GF-D8 (cell line): ENCODE data around the gene SSBP1.
A peak's percentile ranks its signal among the peaks of the same experiment; 100 is the strongest.
"Not testable (repeated sequence)": the region's sequence is repeated elsewhere in the genome, so short reads cannot be mapped to it uniquely, and the experiment has no call there.

Source experiments
- DNase-seq: peaks from one replicate; lab custom pipeline; 2025; lab: John Stamatoyannopoulos, UW

The SSBP1 gene, protein sequence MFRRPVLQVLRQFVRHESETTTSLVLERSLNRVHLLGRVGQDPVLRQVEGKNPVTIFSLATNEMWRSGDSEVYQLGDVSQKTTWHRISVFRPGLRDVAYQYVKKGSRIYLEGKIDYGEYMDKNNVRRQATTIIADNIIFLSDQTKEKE

DNA sequence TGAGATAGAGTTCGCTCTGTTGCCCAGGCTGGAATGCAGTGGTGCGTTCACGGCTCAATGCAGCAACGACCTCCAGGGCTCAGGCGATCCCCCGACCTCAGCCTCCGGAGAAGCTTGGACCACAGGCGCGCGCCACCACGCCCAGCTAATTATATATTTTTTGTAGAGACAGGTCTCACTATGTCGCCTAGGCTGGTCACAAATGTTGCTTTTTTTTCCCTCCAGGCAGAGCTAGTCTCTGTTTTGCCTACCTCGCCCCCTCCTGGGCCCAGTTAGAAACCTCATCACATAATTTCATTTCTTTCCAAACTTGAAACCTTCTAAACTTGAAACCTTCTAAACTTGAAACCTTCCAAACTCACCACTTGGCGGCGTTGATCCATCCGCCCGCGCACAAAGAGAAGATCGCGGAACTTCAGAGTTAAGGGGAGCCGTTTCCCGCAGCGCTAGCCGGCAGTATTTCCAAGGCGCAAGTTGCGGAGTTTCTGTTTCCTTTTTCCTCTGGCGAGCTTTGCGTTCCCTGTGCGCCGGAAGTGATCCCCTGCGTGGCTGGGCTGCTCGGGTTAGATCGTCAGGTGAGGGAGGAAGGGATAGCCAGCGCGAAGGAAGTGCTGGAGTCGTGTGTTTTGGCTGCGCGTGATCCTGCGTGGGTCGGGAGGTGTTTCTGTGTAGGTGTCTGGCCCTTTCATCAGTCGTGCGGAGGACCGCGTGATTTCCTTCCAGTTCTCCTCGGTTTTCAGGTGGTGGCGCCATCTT lies at the start of gene SSBP1:
Gene SSBP1 (plus strand): TSS at position 523 of the 756 bp plus-strand sequence. CDS start 809 bp downstream, outside the sequence.
- peak; percentile 98 for DNase-seq

DNA sequence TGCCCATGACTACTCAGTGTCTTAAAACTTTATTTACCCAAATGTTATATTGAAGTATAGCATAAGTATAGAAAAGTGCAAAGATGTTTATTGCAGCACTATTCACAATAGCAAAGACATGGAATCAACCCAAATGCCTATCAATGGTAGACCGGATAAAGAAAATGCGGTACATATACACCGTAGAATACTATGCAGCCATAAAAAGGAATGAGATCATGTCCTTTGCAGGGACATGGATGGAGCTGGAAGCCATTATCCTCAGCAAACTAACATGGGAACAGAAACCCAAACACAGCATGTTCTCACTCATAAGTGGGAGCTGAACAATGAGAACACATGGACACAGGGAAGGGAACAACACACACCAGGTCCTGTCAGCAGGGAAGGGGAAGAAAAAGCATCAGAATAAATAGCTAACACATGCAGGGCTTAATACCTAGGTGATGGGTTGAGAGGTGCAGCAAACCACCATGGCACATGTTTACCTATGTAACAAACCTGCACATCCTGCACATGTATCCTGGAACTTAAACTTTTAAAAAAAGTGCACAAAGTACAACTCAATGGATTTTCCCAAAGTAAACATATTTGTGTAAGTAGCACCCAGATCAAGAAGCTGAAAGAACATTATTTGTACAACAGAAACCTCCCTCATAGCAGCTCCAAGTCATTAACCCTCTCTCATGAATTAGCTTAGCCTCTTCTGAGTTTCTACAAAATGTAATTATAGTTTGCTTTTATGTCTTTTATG lies 48.9 kb upstream of the SSBP1 start:
- DNase-seq, result not testable (repeated sequence)

DNA sequence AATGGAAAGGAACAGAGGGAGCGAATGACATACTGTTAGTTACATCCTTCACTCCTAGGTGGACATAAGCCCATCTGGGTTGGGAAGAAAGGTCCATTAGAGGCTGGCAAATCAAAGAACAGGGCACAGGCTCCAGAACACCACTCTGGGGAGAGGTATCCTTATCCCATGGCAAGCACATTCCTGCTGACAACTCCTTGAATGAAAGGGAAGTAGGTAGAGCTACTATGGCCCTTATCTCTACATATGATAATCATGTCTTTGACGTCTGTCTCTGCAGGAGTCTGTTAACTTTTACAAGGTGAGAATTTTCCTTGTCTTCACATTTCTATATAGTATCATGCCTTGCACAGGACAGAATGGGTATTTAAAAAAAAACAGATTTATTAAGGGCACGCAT lies 46.6 kb upstream of the SSBP1 start:
- no peak for DNase-seq

DNA sequence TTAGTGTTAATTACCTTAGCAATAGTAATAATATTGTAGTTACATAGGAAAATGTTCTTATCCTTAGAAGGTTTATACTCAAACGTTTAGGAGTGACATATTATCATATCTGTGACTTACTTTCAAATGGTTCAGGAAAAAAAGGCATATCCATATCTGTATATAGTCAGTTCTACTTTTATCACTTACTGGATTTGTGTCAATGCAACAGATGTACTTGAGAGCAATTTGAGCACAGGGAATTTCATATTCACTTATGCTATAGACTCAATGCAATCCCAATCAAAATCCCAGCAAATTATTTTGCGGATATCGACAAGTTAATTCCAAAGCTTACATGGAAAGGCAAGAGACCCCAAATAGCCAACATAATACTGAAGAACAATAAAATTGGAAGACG lies 46.2 kb upstream of the SSBP1 start:
- no peak for DNase-seq

DNA sequence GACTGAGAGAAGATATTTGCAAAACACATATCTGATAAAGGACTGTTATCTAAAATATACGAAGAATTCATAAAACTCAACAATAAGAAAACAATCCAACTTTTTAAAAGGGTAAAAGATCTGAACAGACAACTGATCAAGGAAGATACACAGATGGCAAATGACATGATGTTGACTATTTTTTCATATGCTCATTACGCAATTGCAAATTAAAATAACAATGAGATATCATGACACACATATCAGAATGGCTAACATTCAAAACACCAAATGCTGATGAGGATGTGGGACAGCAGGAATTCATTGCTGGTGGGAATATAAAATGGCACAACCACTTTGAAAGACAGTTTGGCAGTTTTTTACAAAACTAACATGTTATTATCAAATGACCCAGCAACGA lies 45.1 kb upstream of the SSBP1 start:
- no peak for DNase-seq

DNA sequence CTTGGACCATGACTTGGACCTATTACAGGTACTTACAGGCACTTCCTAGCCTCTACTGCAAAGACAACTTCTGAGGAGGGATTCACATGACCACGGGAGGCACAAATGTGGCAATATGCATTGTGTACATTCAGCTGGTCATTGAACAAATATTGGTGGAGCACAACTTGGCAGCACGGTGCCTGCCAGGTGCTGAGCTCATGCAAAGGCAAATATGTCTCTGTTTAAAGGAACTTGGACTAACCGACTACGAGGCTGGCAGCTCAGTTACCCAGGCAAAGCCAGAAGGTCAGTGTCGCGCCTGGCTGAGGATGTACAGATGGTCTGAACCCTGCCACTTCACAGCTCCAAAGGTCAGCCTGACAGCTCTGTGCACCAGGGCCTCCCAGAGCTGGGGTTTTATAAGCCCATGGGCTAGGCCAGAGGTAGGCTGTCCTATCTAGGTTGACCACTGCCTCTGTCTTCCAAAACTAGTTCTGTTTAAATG lies 42.3 kb upstream of the SSBP1 start:
- no peak for DNase-seq

DNA sequence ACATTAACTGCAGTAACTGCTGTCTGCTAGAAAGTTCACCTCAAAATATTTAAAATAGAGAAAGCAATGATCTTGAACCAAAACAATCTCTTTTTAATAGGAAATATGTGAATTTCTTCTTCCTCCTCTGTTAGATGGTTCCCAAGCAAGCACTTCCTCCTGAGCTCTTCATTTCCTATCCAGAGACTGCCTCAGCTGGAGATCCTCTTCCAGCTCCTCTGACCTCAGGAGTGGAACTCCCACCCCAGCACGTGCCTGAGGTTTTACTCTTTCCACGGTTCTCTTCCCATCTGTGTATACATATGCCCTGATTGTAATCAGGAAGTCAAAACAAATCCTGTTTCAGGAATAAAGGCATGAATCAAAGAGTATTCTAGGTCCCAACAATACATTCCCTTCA lies 41.8 kb upstream of the SSBP1 start:
- no peak for DNase-seq

DNA sequence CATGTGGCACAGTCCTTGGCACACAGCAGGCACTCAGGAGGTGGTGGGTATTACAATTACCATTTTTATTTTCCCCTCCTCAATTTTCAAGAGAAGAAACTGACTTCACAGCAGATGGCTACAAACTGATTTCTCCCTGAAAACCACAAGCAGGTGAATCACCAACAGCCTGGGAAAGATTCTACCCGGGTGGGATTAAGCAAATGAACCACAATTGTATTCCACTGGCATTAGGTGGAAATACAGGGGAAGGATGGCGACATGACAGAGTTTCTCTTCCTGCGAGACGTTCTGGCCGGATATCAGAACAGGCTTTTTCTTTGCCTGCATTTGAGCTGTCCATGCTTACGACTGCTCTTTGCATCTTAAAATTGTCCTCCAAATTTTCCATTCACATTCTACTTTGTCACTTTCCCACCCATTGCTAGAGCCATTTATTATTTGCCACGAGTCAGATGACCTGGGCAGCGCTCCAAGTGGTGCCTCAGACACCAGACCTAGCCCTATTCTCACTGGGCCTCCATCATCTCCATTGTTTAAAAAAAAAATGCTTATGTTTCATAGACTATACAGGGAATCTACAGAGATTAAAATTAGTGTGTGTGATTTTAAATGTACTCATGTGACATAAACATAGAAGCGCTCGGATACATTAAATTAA lies 40.8 kb upstream of the SSBP1 start:
- no peak for DNase-seq

DNA sequence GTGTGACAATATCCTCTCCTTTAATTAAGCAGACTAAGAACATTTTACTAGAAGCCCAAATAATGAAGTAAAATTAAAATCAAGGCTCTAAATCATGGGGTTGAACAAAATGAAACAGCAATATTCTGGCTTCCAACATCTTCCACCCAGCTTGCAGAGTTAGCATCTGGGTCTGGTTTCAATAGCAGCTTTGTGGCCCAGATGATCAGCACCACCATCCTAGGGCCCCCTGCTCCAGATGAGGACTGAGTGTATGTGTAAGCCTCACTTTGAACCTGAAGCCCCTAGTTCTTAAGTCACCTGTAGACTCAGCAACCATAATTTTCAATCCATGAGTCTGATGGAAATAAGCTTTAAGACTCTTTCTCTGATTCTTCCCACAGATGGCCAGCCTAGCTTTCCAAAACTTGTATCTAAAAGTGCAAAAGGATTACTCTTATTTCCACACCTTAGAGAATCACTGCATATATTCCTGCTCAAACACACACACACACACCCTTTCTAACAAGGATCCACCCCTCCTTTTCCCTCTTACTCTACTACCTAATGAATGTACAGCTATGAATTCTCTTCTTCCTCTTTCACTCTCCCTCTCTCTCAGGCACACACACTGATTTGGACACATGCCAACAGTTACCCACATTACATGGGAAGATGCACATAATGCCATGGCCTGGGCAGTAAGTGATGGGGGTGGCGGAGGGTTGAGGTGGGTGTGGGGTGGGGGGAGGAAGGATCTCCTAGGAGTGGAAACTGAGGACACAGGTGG lies 39.7 kb upstream of the SSBP1 start:
- peak; percentile 28 for DNase-seq

DNA sequence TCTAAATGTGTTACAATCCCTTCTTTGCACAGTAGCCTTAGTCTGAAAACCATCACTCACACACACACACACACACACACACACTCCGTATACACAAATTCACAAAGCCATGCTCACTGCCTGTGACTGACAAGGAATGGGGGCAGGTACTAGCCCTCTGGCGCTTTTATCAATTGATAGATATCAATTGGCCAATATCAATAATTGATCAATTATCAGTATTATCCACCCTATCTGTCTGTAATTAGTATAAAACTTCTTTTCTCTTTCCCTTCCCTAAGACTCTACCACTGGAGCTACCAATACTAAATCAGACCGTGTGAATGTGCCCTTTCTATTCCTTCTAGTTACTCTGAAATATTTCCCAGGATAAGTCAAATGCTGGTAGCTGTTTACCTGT lies 38.3 kb upstream of the SSBP1 start:
- no peak for DNase-seq

DNA sequence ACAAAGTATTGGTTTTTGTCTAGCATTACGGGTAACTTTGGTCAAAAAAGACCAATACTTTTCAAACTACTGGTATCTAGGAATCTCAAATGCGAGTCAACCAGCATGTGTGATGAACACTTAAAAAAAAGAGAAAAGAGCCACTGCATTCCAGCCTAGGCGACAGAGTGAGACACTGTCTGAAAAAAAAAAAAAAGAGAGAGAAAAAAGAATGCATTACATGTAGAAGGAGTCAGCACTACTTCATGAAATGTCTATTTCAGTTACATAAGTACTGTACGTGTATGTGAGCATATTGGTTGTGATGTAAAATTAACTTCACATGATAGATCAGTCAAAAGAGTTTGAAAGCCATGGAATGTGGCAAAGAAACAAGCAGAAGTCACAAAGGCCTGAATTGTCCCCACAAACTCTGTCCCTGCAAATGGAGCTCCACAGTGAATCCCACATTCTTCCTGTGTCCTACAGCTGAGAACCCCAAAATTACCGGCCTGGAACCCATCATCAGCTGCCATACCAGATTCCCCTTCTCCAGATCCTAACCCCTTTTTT lies 37.8 kb upstream of the SSBP1 start:
- no peak for DNase-seq

DNA sequence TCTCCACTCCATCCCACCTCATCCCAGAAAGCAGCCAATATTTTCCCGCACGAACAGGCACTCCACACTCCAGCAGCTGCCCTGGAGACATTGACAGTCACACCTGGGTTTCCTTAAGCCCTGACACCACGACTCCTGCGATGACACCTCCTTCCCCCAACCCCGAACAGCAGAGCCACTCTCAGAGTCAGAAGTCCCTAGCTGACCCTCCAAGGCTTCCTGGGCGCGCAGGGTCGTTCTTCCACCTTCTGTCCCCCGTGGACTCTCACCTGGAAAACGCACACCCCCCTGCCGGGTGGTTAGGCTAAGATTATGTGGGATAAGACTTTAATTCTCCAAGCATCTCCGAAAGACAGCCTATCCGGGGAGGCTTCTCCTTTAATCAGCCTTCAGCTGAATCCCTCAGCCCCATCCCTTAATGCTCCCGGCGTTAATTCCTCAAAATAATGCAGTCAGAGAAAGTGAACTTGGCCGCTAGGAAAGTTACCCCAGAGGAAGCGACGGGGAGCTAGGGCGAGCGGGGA lies 37.2 kb upstream of the SSBP1 start:
- DNase-seq, result no peak

DNA sequence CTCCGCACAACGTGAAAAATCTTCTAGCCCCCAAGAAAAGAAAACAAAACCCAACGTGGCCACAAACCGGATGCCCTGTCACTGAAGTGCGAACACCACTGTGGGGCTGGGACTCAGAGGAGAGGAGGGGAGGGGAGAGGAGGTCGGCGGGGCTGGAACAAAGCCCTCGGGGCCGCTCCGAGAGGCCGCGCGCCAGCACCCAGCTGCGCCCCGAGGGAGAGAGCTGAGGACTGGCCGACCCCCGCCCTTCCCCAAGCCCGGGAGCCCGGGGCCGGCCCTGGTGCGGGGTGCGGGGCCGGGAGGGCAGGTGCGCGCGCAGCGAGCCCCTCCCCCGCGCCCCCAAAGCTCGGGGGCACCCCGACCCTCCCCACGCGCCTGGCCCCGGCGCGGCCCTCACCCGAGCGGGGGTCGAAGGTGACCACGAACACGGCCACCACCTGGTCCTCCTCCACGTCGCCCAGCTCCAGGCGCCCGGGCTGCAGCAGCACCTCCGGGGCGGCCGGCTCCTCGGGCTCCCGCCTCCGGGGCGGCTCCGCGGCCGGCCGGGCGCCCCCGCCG lies 36.6 kb upstream of the SSBP1 start:
- DNase-seq, result peak; percentile 19

DNA sequence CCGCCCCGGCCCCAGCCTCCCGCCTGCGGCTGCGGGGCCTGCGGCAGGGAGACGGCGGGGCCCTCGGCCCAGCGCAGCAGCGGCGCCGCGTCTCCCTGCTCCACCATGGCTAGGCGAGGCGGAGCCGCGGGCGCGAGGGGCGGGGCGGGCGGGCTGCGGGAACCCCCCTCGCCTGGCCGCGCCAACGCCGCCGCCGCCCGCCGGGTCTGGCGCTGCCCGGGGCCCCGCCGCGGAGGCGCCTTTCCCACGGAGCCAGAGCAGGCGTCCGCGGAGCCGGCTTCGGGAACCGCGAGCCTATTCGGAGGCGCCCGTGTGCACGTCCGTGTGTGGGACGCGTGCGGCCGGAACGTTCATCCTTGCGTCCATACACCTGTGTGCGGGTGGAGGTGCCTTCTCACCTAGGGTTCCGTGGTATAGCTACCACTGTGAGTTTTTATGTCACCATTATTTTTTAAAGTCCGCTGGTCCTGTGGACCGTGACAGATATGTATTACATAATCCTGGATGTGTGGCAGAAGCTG lies 36.1 kb upstream of the SSBP1 start, which contains the start of gene DENND11:
Gene DENND11 (minus strand): TSS at position 120 of the 521 bp plus-strand sequence. CDS start 13 bp downstream, at position 107.
- no peak for DNase-seq

DNA sequence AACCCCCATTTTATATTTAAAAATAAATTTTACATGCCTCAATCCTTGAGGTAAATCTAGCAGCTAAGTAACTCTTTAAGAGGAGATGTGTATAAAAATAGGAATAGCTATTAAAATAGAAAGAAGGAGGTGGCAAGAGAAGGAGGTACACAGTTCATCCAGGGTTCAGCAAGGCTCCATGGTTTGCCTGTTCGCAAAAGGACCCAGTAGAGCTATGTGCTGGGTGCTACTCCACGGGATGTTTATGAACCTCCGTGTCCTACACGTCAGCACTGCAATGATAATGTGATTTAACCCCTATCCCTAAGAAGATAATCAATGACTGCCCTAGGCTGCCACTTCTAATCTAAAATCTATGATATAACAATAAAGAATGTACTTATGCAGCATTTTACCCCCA lies 35.3 kb upstream of the SSBP1 start:
- DNase-seq, result no peak

DNA sequence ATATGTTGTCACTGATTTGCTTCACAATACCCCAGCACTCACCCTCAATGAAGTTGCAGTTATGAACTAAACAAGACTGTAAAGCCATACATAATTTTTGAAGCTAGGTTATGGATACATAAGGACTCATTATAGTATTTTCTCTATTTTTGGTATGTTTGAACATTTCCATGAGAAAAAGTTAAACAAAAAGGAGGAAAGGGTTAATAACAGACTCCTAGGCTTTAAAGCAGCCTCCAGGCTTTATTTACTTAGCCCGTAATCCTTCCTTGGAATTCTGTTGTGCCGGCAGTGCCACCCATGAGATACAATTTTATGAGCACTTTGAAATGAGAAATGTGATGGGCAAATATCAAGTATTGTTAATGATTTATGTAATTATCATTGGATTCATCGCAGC lies 34.0 kb upstream of the SSBP1 start:
- DNase-seq, result no peak

DNA sequence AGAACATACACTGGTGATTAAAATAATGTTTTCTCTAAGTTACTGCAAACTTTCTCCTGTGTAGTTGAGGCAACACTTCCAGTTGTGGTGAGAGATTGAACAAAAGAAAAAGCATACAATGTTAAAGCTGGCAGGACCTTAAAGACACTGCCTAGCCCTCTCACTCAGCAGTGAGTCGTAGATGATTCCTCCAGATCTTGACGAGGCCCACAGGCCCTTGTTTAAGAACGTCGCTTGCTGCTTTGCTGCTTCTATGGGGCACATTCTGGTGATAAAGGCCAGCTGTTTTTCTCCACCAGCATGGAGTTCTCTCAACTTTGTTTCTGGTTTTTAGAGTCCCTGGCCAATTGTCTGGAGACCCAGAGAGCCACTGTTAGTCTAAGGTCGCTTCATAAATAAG lies 33.4 kb upstream of the SSBP1 start:
- no peak for DNase-seq

DNA sequence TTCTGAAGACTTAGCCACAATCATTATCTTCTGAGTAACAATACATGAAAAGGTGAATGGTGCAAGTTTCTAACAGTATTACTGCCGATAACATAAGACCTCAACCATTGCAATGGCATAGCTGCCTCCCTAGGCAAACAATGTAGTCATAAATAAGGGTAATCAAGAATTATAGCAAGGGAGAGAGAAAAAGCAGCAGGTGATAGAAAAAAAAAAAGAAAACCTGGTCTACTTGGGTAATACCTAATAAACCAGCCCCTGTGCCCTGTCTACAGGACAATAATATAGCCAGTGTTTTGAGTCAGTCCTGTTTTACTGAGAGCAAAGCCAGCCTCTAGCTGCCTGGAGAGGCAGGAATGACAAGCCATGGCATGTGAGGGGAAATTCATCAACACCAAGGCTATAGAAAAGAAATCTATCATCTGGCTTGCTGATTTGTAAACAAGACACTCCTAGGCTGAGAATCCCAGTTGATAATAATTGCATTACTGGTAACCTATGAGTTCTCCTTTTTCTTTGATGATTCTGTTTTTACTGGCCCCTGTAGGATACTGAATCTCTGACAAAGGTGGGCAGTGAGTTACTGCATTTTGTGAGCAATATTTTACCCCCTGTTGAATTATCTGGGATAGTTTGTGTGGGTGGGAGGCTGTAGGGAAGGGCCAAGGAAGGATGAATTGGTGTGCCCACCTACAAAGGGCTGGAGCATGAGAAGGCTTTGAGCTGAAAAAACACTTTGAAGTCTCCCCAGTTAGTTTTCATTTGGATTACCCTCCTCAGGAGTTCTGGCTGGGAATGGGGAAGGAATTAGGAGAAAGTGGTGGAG lies 31.7 kb upstream of the SSBP1 start:
- no peak for DNase-seq

DNA sequence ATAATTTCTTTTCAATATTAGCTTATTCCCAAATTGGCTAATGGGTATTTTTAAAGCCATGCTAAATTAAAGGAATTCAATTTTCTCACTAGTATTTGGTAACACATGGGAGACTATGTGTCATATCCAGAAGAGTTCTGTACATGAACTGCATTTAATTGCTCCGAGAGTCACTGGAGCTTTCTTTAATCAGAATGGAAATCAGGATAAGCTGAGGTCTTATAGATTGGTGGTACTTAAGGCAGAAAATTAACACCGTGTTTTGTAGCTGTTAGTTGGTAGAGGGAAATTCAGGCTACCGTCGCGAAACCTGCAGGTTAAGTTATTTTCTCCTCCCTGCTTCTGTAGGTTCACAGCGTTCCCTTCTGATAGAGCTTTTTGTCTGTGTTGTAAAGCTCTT lies 29.8 kb upstream of the SSBP1 start, which contains the start of gene WEE2:
Gene WEE2 (plus strand): TSS at position 3 of the 400 bp plus-strand sequence. CDS start 406 bp downstream, outside the sequence.
- no peak for DNase-seq
